Esophagus muscularis mucosa (tissue), 3 donors: ENCODE data around the gene RALGPS2.

Experiments used
- POLR2A ChIP-seq: fragments of 450-650 bp; IDR thresholded peaks from one replicate; pipeline ENCODE4 v1.6.1; 2017; ENCODE audit warnings: antibody characterized with exemption, moderate library complexity, mild to moderate bottlenecking, low read depth
- TF ChIP-seq, protein P1 (sequence below), 3 experiments: fragments of 200-600 bp in 2 of 3; fragments of 450-650 bp in 1 of 3; sonication (generic) in 2 of 3; IDR thresholded peaks; one replicate each; pipeline ENCODE4 v1.5.1; 2017 to 2019; ENCODE audit warnings: antibody characterized with exemption in 3 of 3, mild to moderate bottlenecking in 2 of 3, moderate library complexity in 1 of 3

DNA sequence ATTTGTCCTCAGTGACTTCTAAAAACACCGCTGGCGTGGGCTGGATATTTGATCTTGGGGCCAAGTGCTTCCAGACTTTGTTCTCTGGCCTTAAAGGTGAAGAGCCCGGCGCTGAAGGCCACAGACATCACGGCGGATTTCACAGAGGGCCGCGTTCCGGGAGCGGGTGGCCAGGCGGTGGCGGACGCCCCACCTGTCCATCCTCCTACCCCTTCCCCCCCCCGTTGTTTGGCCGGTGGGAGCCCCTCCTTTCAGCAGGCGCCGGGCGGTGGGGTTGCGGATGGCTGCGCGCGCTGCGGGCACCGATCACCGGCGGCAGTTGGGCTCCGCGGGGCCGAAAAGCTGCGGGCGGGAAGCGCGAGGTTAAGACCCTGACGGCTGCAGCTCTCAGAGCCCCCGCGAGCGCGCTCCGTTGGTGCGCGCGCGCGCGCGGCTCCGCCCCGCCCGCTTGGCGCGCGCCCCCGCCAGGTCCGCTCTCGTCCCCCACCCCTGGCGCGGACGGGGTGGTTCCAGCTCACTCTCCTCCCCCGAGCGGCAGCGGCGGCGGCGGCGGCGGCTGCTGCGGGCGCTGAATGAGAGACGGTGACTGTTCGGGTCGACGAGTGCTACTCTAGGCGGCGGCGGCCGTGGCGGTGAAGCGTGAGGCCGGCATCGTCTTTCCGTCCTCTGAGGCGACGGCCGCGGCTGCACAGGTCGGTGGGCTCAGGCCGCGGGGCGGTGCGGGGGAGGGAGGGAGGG, at the start of gene RALGPS2:
- TF ChIP-seq POLR2A: no peak
- TF ChIP-seq, protein P1, sequence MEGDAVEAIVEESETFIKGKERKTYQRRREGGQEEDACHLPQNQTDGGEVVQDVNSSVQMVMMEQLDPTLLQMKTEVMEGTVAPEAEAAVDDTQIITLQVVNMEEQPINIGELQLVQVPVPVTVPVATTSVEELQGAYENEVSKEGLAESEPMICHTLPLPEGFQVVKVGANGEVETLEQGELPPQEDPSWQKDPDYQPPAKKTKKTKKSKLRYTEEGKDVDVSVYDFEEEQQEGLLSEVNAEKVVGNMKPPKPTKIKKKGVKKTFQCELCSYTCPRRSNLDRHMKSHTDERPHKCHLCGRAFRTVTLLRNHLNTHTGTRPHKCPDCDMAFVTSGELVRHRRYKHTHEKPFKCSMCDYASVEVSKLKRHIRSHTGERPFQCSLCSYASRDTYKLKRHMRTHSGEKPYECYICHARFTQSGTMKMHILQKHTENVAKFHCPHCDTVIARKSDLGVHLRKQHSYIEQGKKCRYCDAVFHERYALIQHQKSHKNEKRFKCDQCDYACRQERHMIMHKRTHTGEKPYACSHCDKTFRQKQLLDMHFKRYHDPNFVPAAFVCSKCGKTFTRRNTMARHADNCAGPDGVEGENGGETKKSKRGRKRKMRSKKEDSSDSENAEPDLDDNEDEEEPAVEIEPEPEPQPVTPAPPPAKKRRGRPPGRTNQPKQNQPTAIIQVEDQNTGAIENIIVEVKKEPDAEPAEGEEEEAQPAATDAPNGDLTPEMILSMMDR (IDR thresholded peaks at IDR 0.05): peak in 1 of 3 experiments; percentile 4
